ENCODE measurements around the gene MACROD2.

DNA sequence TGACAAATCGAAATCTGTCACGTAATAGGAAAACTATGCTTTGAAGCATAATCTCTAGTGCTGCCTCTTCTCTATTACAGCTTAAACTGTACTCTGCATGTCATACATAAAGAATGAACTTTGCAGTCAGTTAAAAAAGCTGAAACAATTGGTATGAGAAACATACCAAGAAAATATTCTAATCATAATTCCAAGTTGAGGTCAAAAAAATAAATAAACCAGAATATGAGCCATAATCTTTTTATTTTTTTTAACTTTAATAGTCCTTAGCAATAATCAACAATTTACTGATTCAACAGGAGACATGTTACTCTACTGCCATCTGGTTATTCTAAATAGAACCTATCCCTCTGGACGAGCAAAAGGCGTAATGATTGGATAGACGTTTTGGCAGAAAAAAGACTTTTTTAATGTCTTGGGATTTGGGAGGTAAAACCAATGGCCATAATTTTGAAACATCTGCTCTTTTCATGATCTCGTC lies 566.5 kb downstream of the MACROD2 start:
- TF ChIP-seq, protein P1, sequence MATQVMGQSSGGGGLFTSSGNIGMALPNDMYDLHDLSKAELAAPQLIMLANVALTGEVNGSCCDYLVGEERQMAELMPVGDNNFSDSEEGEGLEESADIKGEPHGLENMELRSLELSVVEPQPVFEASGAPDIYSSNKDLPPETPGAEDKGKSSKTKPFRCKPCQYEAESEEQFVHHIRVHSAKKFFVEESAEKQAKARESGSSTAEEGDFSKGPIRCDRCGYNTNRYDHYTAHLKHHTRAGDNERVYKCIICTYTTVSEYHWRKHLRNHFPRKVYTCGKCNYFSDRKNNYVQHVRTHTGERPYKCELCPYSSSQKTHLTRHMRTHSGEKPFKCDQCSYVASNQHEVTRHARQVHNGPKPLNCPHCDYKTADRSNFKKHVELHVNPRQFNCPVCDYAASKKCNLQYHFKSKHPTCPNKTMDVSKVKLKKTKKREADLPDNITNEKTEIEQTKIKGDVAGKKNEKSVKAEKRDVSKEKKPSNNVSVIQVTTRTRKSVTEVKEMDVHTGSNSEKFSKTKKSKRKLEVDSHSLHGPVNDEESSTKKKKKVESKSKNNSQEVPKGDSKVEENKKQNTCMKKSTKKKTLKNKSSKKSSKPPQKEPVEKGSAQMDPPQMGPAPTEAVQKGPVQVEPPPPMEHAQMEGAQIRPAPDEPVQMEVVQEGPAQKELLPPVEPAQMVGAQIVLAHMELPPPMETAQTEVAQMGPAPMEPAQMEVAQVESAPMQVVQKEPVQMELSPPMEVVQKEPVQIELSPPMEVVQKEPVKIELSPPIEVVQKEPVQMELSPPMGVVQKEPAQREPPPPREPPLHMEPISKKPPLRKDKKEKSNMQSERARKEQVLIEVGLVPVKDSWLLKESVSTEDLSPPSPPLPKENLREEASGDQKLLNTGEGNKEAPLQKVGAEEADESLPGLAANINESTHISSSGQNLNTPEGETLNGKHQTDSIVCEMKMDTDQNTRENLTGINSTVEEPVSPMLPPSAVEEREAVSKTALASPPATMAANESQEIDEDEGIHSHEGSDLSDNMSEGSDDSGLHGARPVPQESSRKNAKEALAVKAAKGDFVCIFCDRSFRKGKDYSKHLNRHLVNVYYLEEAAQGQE (IDR thresholded peaks at IDR 0.05), result no peak
- TF ChIP-seq EP300 (IDR thresholded peaks at IDR 0.05) (no peak), JUNB (IDR thresholded peaks at IDR 0.05) (no peak), POLR2AphosphoS2 (conservative IDR thresholded peaks at IDR 0.05; ENCODE audit: low read length) (no peak), JUN (IDR thresholded peaks at IDR 0.05) (no peak), TP53 (CRISPR knock-in tag; IDR thresholded peaks at IDR 0.05) (no peak), RFX5 (IDR thresholded peaks at IDR 0.05) (no peak), MAZ (IDR thresholded peaks at IDR 0.05; ENCODE audit: borderline replicate concordance, low read depth, low read length) (no peak), EHF (CRISPR knock-in tag; IDR thresholded peaks at IDR 0.05) (no peak), POLR2A (IDR thresholded peaks at IDR 0.05; ENCODE audit: low read length) (no peak)
- TF ChIP-seq, protein P2, sequence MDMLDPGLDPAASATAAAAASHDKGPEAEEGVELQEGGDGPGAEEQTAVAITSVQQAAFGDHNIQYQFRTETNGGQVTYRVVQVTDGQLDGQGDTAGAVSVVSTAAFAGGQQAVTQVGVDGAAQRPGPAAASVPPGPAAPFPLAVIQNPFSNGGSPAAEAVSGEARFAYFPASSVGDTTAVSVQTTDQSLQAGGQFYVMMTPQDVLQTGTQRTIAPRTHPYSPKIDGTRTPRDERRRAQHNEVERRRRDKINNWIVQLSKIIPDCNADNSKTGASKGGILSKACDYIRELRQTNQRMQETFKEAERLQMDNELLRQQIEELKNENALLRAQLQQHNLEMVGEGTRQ (IDR thresholded peaks at IDR 0.05), result no peak
- TF ChIP-seq, protein P3, sequence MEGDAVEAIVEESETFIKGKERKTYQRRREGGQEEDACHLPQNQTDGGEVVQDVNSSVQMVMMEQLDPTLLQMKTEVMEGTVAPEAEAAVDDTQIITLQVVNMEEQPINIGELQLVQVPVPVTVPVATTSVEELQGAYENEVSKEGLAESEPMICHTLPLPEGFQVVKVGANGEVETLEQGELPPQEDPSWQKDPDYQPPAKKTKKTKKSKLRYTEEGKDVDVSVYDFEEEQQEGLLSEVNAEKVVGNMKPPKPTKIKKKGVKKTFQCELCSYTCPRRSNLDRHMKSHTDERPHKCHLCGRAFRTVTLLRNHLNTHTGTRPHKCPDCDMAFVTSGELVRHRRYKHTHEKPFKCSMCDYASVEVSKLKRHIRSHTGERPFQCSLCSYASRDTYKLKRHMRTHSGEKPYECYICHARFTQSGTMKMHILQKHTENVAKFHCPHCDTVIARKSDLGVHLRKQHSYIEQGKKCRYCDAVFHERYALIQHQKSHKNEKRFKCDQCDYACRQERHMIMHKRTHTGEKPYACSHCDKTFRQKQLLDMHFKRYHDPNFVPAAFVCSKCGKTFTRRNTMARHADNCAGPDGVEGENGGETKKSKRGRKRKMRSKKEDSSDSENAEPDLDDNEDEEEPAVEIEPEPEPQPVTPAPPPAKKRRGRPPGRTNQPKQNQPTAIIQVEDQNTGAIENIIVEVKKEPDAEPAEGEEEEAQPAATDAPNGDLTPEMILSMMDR (IDR thresholded peaks at IDR 0.05), result no peak
- TF ChIP-seq, protein P4, sequence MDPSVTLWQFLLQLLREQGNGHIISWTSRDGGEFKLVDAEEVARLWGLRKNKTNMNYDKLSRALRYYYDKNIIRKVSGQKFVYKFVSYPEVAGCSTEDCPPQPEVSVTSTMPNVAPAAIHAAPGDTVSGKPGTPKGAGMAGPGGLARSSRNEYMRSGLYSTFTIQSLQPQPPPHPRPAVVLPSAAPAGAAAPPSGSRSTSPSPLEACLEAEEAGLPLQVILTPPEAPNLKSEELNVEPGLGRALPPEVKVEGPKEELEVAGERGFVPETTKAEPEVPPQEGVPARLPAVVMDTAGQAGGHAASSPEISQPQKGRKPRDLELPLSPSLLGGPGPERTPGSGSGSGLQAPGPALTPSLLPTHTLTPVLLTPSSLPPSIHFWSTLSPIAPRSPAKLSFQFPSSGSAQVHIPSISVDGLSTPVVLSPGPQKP (IDR thresholded peaks at IDR 0.05; ENCODE audit: low read depth, low read length), result no peak

Data from A549 (cell line).